HG03025 (cell line): ENCODE results near the gene SH3BP5.

Source experiments
- ATAC-seq: cut with Tn5 transposase; IDR thresholded peaks from one replicate; pipeline ENCODE4 v1.9.1; 2021; ENCODE audit warnings: mild to moderate bottlenecking, moderate library complexity; ENCODE audit not compliant: unreplicated experiment, low FRiP score

SH3BP5 gene

GRCh38 chr3:15300323-15301078 is 31.9 kb downstream of the SH3BP5 start:
- ATAC-seq = no peak

DNA sequence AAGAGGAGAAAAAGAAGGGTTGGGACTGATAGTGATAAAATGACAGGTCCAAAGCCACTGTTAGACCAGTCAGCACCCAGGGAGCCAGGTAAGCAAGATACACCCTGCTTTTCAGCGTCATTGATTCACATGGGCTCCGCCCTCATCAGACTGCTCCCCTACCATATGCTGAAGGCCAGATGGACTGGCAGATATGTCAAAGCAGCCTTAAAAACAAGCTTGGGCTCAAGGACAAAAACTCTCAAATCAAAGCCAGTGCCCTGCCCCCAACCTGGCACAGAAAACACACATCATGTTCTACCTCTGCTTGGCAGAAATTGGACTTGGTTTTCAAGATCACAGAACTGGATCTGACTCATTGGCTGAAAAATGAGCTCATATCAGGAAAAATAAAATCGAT is 33.4 kb downstream of the SH3BP5 start:
- ATAC-seq = no peak

DNA sequence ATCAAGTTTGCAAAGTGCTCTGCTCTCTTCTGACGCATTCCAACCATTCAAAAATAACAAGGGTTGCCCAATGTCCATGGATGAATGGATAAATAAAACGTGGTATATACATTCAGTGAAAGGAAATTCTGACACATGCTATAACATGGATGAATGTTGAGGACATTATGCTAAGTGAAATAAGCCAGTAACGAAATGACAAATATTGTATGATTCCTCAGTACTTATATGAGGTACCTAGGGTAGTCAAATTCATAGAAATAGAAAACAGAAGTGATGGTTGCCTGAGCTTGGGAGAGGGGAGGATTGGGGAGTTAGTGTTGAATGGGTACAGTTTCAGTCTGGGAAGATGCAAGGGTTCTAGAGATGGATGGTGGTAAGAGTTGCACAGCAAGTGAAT is 33.9 kb downstream of the SH3BP5 start:
- ATAC-seq = no peak

DNA sequence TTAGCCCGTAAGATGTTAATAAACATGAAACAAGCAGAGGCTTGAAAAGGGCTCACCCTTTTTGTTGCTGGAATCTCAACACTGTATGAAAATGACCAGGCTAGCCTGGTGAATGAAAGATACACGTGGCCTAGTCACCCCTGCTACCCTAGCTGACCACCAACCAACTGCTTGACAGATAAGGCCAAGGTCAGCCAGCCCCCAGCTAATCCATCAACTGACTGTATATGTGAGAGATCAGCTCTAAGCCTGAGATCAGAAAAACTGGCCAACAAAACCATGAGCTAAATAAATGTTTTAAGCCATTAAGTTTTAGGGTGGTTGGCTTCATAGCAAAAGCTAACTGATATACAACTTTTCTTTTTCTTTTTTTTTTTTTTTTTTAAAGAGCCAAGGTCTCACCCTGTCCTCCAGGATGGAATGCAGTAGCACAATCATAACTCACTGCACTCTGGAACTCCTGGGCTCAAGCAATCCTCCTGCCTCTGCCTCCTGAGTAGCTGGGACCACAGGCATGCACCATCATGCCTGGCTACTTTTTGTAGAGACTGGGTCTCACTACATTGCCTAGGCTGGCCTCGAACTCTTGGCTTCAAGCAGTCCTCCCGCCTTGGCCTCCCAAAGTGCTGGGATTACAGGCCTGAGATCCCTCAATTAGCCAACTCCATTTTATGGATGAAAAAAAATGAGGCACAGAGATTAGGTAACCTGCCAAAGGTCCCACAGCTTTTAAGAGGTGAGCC is 34.6 kb downstream of the SH3BP5 start:
- no peak for ATAC-seq

- ATAC-seq = no peak
Measured at GRCh38 chr3:15295506-15295905, 36.9 kb downstream of the SH3BP5 start.

- ATAC-seq = no peak
Measured at GRCh38 chr3:15294929-15295328, 37.5 kb downstream of the SH3BP5 start.

DNA sequence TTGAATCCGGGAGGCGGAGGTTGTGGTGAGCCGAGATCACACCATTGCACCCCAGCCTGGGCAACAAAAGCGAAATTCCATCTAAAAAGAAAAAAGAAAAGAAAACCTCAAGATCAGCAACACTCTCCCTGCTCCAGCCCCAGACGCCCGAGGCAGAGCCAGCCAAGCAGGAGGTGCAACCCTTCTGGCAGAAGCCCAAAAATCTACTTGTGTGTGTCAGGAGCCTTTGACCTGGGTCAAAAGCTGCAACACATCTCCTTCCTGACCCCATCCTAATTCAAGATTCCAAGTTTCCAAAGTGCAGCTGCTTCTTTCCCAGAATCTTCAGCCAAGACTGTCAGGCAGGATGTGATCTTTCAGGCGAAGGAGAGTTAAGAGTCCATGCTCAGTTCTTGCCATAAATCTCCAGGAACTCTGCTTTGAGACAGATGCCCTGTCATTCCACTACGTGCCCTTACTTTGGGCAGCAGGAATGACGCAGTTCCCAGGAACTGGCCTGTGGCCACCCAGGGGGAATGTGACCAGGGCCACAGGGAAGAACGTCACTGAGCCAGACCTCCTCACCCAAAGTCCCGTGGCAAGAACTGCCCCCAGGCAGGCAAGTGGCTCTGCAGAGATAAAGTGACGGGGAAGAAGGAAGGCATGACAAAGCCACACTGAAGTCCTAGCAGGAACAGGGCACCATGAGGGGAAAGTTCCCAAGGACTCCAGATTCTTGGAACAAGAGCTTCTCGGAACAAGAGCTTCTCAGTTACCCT is 39.4 kb downstream of the SH3BP5 start:
- no peak for ATAC-seq

DNA sequence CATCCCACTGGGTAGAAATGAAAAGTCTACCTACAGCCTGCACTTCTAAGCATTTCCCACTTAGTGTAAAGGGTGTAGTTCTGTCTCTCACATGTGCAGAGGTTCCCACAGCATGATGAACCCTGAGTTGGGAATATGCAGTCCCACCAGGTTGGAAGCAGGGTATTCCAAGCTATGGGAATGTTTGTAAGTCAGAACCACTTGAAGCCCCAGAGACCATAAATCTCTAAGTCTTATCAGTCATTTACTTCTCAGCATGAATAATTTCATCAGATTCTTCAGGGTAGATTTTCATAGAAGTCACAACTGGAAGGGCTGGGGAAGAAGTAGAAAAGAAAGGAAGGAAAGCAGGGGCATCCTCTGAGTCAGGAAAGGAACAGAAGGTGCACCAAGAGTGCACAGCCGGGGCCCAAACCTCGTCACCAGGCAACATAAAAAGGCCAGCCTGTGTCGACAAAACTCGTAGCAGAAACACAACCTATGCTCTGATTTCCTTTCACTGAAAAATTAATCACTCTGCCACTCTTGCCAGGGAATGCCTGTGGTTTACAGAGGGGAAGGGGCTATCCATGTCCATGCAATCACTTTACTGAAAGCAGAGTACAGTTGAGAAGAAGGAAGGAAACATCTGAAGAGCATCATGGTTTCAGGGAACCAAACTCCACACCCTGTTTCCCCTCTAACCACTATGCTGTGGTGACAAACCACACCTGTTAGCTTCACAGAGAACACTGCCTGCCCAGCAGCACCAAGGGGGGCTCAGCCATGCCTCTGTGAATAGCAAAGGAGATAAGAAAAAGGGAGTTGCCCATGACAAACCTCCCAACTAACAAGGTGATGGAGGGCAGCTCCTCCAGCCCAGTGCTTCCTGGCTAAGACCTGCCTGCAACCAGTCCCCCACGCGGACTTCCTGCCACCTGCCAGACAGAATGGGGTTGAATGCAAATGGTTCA is 40.5 kb downstream of the SH3BP5 start:
- ATAC-seq = peak; percentile 90

- no peak for ATAC-seq
Measured at GRCh38 chr3:15290736-15291135, 41.6 kb downstream of the SH3BP5 start.

DNA sequence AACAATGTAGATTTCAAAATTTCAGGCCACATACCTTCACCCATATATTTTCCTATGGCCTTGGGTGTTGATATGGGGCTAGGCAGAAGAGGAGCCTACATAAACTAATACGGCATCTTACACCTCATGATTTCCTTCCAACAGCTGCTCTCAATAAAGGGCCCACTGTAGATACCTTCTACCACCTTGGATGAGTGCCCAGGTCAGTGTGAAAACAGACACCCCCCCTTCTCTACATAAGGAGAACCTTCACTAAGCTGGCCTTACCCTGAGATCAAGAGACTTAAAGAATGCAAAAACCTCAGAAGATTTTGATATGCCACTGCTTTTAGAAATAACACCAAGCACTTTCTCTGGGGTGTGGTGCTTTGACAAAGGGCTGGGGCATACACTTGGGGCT is 42.7 kb downstream of the SH3BP5 start:
- no peak for ATAC-seq

DNA sequence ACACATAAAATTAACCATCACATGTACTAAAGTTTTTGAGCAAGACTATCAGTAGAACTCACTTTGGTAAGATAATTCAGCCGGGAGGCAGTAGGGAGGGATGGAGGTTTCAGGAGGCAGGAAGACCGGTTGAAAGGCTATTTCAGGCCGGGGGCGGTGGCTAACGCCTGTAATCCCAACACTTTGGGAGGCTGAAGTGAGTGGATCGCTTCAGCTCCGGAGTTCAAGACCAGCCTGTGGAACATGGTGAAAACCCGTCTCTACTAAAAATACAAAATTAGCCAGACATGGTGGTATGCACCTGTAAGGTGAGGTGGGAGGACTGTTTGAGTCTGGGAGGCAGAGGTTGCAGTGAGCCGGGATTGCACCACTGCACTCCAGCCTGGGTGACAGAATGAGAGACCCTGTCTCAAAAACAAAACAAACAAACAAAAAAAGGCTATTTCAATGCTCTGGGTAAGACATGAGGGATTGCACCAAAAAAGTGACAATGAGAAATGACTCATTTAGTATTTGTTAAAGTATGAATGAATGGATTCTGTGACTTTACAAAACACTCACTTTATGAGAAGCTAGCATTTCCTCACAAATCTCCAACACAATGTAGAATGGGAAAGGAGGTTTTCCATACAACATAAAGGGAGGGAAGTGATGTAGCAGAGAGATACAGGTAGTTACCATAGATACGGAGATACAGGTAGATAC is 43.9 kb downstream of the SH3BP5 start:
- no peak for ATAC-seq

DNA sequence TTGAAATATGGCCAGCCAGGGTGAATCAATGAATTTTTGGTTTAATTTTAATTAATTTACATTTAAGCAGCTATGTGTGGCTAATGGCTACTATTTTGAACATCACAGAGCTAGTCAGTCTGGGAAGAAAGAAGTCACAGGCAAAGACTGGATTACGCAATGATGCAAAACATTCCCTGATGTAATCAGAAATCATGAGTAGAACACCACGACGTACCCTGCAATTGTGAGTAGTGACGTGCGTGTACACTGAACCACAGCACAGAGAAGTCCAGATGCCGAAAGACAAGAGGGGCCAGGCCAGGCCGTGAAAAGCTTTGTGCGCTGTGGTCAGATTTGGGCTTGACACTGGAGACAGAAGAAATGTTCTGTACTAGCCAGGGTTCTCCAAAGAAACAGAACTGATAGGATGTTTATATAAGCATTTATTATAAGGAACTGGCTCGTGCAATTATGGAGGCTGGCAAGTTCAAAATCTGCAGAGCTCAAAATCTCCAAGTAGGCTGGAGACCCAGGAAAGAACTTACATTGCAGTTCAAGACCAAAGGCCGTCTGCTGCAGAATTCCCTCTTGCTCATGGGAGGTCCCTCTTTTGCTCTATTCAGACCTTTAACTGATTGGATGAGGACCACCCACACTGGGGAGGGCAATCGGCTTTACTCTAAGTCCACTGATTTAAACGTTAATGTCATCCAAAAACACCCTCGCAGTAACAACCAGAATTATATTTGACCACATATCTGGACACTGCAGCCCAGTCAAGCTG is 44.6 kb downstream of the SH3BP5 start:
- ATAC-seq = no peak

- ATAC-seq = no peak
Measured at GRCh38 chr3:15286022-15286421, 46.4 kb downstream of the SH3BP5 start.

- no peak for ATAC-seq
Measured at GRCh38 chr3:15284121-15284889, 48.1 kb downstream of the SH3BP5 start.

GRCh38 chr3:15283702-15284101 is 48.7 kb downstream of the SH3BP5 start:
- ATAC-seq = no peak

GRCh38 chr3:15281817-15282216 is 50.6 kb downstream of the SH3BP5 start:
- ATAC-seq = no peak

DNA sequence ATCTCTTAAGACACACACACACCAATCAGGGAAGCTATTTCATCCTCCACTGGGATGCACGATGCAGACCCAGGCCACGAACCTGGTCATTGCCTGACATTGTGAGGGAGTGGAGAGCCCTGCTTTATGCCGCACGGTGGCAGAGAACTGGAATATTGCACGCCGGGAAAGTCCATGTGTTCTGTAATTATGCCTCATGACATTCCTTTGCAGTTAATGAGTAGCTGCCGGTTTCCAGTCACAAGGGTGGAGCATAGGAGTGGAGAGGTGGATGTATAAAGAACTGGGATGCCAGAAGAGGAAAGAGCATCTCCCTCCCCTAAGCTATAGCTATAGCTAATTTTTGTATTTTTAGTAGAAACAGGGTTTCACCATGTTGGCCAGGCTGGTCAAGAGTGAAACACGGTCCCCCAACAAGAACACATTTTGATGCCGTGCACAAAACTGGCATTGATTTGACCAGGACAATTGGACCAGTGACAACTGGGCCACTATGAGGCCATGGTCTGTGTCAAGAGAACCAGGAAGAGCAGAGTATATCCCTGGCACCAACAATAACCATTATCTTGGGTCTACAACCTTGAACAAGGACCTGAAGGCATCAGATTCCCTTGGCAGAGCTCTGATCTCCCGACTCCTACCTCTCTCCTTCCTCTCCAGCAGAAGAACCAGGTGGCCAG is 51.4 kb downstream of the SH3BP5 start:
- ATAC-seq = no peak
